GM12878 (cell line): ENCODE results near the gene ZBTB21. TPM values are rescaled to one million over a fixed set of nuclear protein-coding genes. Genes with fewer than 3 reads are reported as not detected.
A peak's percentile ranks its signal among the peaks of the same experiment; 100 is the strongest.

Experiments
- BCLAF1 ChIP-seq: fragments of 450-650 bp; IDR thresholded peaks from 2 replicates; pipeline ENCODE4 v1.6.1; 2017; ENCODE audit warnings: antibody characterized with exemption, mild to moderate bottlenecking, moderate library complexity
- CBX3 ChIP-seq: fragments of 200-600 bp; sonication (generic); IDR thresholded peaks from 2 replicates; pipeline ENCODE4 v1.6.1; 2016; ENCODE audit warnings: low read depth, borderline replicate concordance
- CBX5 ChIP-seq: sonication (generic); IDR thresholded peaks from 2 replicates; pipeline ENCODE4 v1.6.1; 2016; ENCODE audit warnings: low read depth, moderate library complexity, mild to moderate bottlenecking, inconsistent platforms
- CREB1 ChIP-seq: IDR thresholded peaks from 2 replicates; pipeline ENCODE4 v1.6.1; 2012; ENCODE audit warnings: low read depth, mild to moderate bottlenecking, inconsistent platforms
- CUX1 ChIP-seq: IDR thresholded peaks from 2 replicates; pipeline ENCODE4 v1.6.1; 2012; ENCODE audit warnings: improper control_type of control experiment, low read depth, low read length; ENCODE audit not compliant: insufficient replicate concordance
- EP300 ChIP-seq, 2 experiments: fragments of 150-350 bp in 1 of 2; IDR thresholded peaks; 2 replicates each; pipeline ENCODE4 v1.6.1; 2011 to 2012; ENCODE audit warnings: low read depth in 2 of 2, low read length in 2 of 2, borderline replicate concordance in 1 of 2, improper control_type of control experiment in 1 of 2, inconsistent platforms in 1 of 2; ENCODE audit not compliant: control insufficient read depth in 1 of 2
- ETV6 ChIP-seq, 2 experiments: fragments of 450-650 bp in 1 of 2; IDR thresholded peaks in 1 of 2; conservative IDR thresholded peaks in 1 of 2; 2 replicates each; pipeline ENCODE4 v1.6.1; 2014; ENCODE audit warnings: antibody characterized with exemption in 1 of 2, borderline replicate concordance in 1 of 2, low read depth in 1 of 2, mild to moderate bottlenecking in 1 of 2, moderate library complexity in 1 of 2
- NFXL1 ChIP-seq: fragments of 450-650 bp; IDR thresholded peaks from 2 replicates; pipeline ENCODE4 v1.6.1; 2017; ENCODE audit warnings: antibody characterized with exemption, mild to moderate bottlenecking, borderline replicate concordance
- NFYA ChIP-seq: IDR thresholded peaks from 2 replicates; pipeline ENCODE4 v1.6.1; 2011; ENCODE audit warnings: low read depth, mild to moderate bottlenecking, low read length, improper control_type of control experiment, borderline replicate concordance
- NRF1 ChIP-seq: conservative IDR thresholded peaks from 2 replicates; pipeline ENCODE4 v1.6.1; 2011; ENCODE audit warnings: mild to moderate bottlenecking, low read depth, low read length, improper control_type of control experiment
- PBX3 ChIP-seq: IDR thresholded peaks from 2 replicates; pipeline ENCODE4 v1.6.1; 2011; ENCODE audit warnings: mild to moderate bottlenecking, low read depth, low read length, moderate library complexity; ENCODE audit not compliant: insufficient replicate concordance
- RELB ChIP-seq: fragments of 450-650 bp; IDR thresholded peaks from 2 replicates; pipeline ENCODE4 v1.6.1; 2017; ENCODE audit warnings: low read depth, mild to moderate bottlenecking, moderate library complexity
- SIN3A ChIP-seq: IDR thresholded peaks from 2 replicates; pipeline ENCODE4 v1.6.1; 2012; ENCODE audit warnings: low read depth, low read length, improper control_type of control experiment
- SPI1 ChIP-seq: IDR thresholded peaks from 2 replicates; pipeline ENCODE4 v1.6.1; 2011; ENCODE audit warnings: low read depth, mild to moderate bottlenecking, low read length, moderate library complexity, borderline replicate concordance; ENCODE audit not compliant: insufficient read depth
- USF2 ChIP-seq: IDR thresholded peaks from 2 replicates; pipeline ENCODE4 v1.6.1; 2011; ENCODE audit warnings: low read depth, low read length, improper control_type of control experiment, borderline replicate concordance
- ZZZ3 ChIP-seq: IDR thresholded peaks from 2 replicates; pipeline ENCODE4 v1.6.1; 2011; ENCODE audit warnings: low read depth; ENCODE audit not compliant: control insufficient read depth, insufficient read length
- polyA plus RNA-seq, 11 experiments: library from polyadenylated mRNA; depleted of rRNA in 4 of 11; unstranded in 6 of 11; stranded (reverse) in 5 of 11; fragments of >200 nt; fragmentation: Nextera tagmentation in 4 of 11; fragmentation: Illumina TruSeq in 1 of 11; extraction: Ambion mirVana in 4 of 11; extraction: Trizol in 1 of 11; gene quantifications; 1 replicate in 1 of 11; 2 replicates in 10 of 11; pipeline versions ENCODE4 v1.2.1 to v1.2.3, GENCODE V29; 2011 to 2016; ENCODE audit warnings: inconsistent platforms in 2 of 11, missing spikeins in 2 of 11, low read depth in 1 of 11
- total RNA-seq, 4 experiments: library from RNA; depleted of rRNA in 3 of 4; stranded (reverse); fragments of >200 nt in 3 of 4; fragmentation: Illumina TruSeq in 1 of 4; extraction: Trizol in 1 of 4; gene quantifications; 2 replicates each; pipeline versions ENCODE4 v1.2.1 to v1.2.3, GENCODE V29; 2013 to 2021

Gene ZBTB21
- total and polyA plus RNA-seq, 10 of the 15 experiments (the other 5 are each of a cell fraction or from before 2014, with no cell fraction given), result 1.8 to 21.6 (median 10.6) TPM

- TF ChIP-seq CUX1 (peak; percentile 10), SIN3A (no peak), ZZZ3 (no peak), CBX3 (no peak), SPI1 (no peak), USF2 (no peak), NRF1 (no peak), ETV6 (conservative IDR thresholded peaks at IDR 0.05 in 1 of 2, IDR thresholded peaks at IDR 0.05 in 1 of 2; ENCODE audit: borderline replicate concordance in 1 of 2, low read depth in 1 of 2) (peak in 1 of 2 experiments; percentile 56; a peak in 1 of 4 replicates), NFYA (no peak), EP300 (IDR thresholded peaks at IDR 0.05; ENCODE audit: borderline replicate concordance in 1 of 2, control insufficient read depth in 1 of 2, low read depth in 2 of 2, low read length in 2 of 2) (peak; percentile 80 to 85; a peak in 3 of 4 replicates), RELB (peak; percentile 89), BCLAF1 (no peak), CBX5 (no peak), NFXL1 (no peak), PBX3 (no peak), CREB1 (no peak)
Measured at GRCh38 chr21:42002421-42002958, 7.7 kb downstream of the ZBTB21 start (continued).
